GM19463 (cell line): ENCODE data around the gene SYCP2L.
"Not testable (repeated sequence)": the region's sequence is repeated elsewhere in the genome, so short reads cannot be mapped to it uniquely, and the experiment has no call there.

Source experiments
- ATAC-seq: cut with Tn5 transposase; IDR thresholded peaks from one replicate; pipeline ENCODE4 v1.9.1; 2021; ENCODE audit warnings: mild to moderate bottlenecking, moderate library complexity; ENCODE audit not compliant: unreplicated experiment

The SYCP2L gene

DNA sequence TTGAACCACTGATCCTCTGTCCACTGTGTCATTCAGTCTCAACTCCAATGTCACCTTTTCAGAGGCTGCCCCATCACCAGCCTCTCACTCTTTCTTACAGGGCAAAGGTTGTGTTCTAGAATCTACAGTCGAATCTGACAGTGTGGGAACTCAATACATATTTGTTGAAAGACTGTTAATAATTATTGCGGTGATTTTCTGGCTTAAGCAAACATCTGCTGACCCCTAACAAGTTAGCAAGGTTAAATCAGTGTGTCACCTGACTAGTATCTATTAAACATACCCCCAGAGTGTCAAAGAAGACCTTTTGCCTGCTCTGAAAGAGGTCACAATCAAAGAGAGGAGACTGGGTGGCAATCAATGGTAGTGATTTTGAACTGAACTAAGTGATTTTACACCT is 115.3 kb downstream of the SYCP2L start:
- no peak for ATAC-seq

- not testable (repeated sequence) for ATAC-seq
These were observed 116.4 kb downstream of the SYCP2L start for GRCh38 chr6:11003297-11003696.

DNA sequence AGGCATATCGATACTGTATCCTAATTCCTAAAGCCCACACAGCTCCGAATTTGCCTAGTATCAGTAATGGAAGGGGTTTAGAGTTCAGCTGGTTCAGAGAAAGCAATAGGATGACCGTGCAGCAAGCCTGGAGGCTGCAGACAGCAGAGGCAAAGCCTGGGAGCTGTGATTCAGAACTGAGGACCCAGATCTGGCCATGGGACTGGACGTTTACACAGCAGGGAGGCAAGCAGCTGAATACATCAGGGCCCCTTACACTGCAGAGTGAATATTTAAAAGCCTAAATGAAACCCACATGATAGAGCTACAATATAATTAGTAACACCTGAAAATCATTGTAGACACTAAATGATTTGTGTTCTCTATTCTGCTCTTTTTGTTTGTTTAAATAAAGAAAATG is 119.2 kb downstream of the SYCP2L start:
- ATAC-seq: no peak

GRCh38 chr6:11007715-11008608 is 121.1 kb downstream of the SYCP2L start:
- ATAC-seq: no peak

GRCh38 chr6:11008821-11009220 is 122.0 kb downstream of the SYCP2L start:
- no peak for ATAC-seq

GRCh38 chr6:11009353-11009752 is 122.5 kb downstream of the SYCP2L start:
- no peak for ATAC-seq

DNA sequence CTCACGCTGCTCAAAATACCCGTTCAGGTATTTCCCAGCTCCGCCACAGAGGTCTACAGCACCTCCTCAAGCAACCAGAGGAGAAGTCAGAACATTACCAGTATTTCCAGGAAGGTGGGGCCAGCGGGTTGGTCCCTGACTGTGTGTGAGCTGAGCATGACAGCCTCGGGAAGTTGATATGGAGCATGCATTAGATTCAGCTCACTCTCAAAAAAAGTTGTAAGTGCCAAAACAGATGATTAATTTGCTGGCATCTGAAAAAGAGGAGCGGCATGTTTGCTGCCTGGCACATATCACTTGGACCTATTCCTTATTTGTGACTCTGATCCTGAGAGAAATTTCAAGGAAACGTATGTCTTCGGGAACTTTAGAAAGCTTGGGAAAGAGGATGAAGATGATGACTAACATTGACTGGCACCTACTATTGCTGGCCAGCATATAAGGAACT is 125.0 kb downstream of the SYCP2L start:
- ATAC-seq: no peak

DNA sequence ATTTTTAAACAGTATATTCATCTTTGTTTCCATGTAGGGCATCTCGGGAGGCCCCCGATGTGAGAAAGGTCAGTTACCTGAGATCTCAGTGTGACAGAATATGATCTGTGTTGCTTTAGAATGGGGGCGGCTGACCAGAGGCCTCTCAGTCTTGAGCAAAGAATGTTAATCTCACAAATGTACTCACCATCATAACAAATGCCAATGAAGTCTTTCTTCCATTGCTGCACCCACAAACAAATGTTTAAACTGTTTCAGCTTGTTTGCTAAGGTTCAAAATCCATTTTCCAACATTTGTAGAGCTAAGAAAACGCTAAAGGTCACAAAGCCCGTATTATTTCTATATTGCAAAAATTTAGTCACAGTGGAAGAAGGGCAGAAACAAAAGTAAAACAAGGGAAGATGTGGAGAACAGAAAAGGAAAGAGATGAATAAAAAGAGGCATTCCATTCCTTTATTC is 125.5 kb downstream of the SYCP2L start:
- no peak for ATAC-seq

- no peak for ATAC-seq
These were observed 126.3 kb downstream of the SYCP2L start for GRCh38 chr6:11012976-11013720.

- no peak for ATAC-seq
These were observed 126.8 kb downstream of the SYCP2L start for GRCh38 chr6:11013721-11014070.

GRCh38 chr6:11015102-11015501 is 128.2 kb downstream of the SYCP2L start:
- no peak for ATAC-seq

DNA sequence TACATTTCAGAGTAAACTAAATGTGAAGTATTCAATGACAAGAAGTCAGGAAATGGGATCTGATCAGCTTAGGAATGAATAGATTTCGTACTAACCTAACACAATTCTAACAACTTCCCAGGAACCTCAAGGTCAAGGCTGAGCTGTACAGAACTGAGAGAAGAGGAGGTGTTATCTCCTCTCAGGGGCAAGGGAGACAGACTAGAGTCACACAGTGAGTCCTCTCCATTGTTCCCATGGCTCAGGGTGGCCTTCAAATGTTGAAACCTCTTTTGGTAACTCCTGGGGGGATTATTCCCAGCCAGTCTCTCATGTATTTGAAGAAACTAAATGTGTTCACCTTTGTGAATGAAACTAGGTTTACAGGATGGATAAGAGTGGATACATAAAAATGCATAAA is 129.6 kb downstream of the SYCP2L start:
- ATAC-seq: no peak

DNA sequence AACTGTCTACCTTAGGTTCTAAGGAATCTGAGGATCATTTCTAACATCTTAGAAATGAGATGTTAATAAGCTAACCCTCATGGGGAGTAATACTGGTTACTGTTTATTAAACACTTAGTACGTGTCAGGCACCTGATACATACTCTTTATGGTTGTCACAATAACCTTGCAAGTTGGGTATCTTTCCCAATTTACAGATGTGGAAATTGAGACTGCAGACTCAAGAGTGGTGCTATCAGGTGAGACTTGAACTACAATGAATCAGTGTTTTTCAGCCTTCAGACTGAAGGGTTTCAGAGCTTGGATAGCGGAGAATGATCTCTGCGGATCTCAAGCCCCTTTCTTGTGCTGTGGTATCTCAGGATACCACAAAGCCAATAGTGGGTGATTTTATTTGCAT is 130.2 kb downstream of the SYCP2L start:
- no peak for ATAC-seq

DNA sequence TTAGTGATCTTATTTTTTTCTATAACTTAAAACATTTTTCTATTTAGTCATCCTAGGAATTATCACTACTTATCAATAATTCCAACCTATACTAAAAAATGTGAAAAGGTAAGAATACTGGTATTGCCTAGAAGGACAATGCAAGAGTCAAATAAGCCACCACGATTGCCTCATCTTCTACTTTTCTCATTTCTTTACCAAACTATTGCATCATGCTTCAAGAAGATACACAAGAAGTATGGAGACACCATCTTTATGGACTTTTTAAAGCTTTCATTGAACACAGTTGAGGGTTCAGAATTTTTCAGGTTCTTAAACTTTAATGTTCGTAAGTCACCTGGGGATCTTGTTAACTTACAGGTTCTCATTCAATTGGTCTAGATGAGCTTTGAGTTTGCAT is 131.4 kb downstream of the SYCP2L start:
- ATAC-seq: no peak

- ATAC-seq: no peak
These were observed 134.2 kb downstream of the SYCP2L start for GRCh38 chr6:11021003-11021402.

- ATAC-seq: no peak
These were observed 134.9 kb downstream of the SYCP2L start for GRCh38 chr6:11021714-11022113.

DNA sequence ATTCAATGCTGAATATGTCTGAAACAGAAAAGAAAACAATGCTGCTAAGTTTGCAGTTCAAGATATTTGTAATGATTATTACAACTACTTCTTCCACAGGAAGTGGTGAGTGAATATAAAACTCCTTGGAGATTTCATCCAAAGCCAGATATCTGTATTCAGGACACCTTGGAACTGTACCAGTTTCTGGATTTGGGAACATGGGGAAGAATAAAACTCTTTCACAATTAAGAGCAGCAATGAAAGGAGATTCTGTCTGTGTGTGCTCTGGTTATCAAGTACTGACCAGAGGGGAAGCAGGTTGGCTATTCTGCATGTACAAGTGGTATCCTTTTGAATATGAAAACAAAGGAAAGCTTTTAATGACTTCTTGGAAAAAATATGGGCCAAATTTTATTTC is 136.2 kb downstream of the SYCP2L start:
- no peak for ATAC-seq
